GM18502 (cell line): ENCODE results near the gene NNT.

Experiments used
- ATAC-seq: cut with Tn5 transposase; IDR thresholded peaks from one replicate; pipeline ENCODE4 v1.9.1; 2021; ENCODE audit warnings: mild to moderate bottlenecking; ENCODE audit not compliant: unreplicated experiment, poor library complexity

NNT gene

GRCh38 chr5:43620944-43621505 lies 18.0 kb downstream of the NNT start:
- ATAC-seq, result no peak

GRCh38 chr5:43622074-43622473 lies 19.1 kb downstream of the NNT start:
- no peak for ATAC-seq

- ATAC-seq, result no peak
Observed at GRCh38 chr5:43623048-43623680, 20.2 kb downstream of the NNT start.

- ATAC-seq, result peak; percentile 40
Observed at GRCh38 chr5:43627028-43627427, 24.0 kb downstream of the NNT start.

GRCh38 chr5:43631182-43631910 lies 28.4 kb downstream of the NNT start:
- ATAC-seq, result peak; percentile 100

GRCh38 chr5:43634621-43635020 lies 31.6 kb downstream of the NNT start:
- no peak for ATAC-seq

GRCh38 chr5:43635374-43635773 lies 32.4 kb downstream of the NNT start:
- ATAC-seq, result no peak

- ATAC-seq, result no peak
Observed at GRCh38 chr5:43636076-43636475, 33.1 kb downstream of the NNT start.

- peak; percentile 28 for ATAC-seq
Observed at GRCh38 chr5:43637416-43637815, 34.4 kb downstream of the NNT start.

- ATAC-seq, result peak; percentile 41
Observed at GRCh38 chr5:43638107-43638506, 35.1 kb downstream of the NNT start.

GRCh38 chr5:43638546-43638945 lies 35.6 kb downstream of the NNT start:
- ATAC-seq, result no peak

GRCh38 chr5:43639566-43639965 lies 36.6 kb downstream of the NNT start:
- no peak for ATAC-seq

GRCh38 chr5:43642428-43642827 lies 39.4 kb downstream of the NNT start:
- no peak for ATAC-seq

- ATAC-seq, result no peak
Observed at GRCh38 chr5:43643327-43643726, 40.3 kb downstream of the NNT start.

- ATAC-seq, result no peak
Observed at GRCh38 chr5:43643750-43644149, 40.8 kb downstream of the NNT start.

GRCh38 chr5:43646992-43647391 lies 44.0 kb downstream of the NNT start:
- ATAC-seq, result no peak

GRCh38 chr5:43647789-43648188 lies 44.8 kb downstream of the NNT start:
- ATAC-seq, result no peak

GRCh38 chr5:43648499-43649124 lies 45.6 kb downstream of the NNT start:
- ATAC-seq, result no peak

- no peak for ATAC-seq
Observed at GRCh38 chr5:43649256-43649655, 46.3 kb downstream of the NNT start.

GRCh38 chr5:43652537-43653302 lies 49.7 kb downstream of the NNT start:
- no peak for ATAC-seq

- no peak for ATAC-seq
Observed at GRCh38 chr5:43658509-43658908, 55.5 kb downstream of the NNT start.
